Measurements from ENCODE around the gene TIAM1.
A peak's percentile ranks its signal among the peaks of the same experiment; 100 is the strongest.

TIAM1 gene

DNA sequence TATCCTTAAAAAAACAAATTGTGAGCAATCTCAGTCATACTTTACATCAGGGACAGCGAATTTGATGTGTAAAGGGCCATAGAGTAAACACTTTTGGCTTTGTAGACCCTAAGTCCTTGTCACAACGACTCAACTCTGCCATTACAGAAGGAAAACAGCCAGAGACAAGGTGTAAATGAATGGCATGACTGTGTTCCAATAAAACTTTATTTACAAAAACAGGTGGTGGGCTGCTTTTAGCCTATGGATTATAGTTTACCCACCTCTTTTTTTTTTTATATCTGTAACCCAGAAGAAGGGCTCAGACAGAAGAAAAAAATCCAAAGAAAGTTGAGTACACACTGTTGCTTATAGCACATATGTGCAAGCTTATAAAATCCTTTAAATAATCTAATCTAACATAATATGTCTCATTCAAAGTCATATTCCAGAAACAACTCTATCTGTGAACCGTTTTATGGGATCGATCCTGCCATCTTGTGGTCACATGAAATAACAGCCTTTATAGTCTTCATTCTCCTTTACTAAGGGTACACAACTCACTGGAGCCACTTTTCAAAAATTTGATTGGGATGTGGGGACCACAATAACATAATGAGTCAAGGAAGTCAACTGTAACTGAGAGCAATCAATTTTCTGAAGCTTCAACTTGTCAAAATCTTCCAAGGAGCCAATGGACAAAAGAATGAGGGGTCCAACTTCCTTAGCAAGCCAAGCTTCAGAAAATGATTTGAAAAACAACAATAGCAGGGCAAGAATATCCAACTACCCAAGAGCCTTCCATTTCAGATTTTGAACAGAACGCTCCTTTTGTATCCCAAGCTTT, 163.6 kb downstream of the TIAM1 start:
- TF ChIP-seq, protein P1, sequence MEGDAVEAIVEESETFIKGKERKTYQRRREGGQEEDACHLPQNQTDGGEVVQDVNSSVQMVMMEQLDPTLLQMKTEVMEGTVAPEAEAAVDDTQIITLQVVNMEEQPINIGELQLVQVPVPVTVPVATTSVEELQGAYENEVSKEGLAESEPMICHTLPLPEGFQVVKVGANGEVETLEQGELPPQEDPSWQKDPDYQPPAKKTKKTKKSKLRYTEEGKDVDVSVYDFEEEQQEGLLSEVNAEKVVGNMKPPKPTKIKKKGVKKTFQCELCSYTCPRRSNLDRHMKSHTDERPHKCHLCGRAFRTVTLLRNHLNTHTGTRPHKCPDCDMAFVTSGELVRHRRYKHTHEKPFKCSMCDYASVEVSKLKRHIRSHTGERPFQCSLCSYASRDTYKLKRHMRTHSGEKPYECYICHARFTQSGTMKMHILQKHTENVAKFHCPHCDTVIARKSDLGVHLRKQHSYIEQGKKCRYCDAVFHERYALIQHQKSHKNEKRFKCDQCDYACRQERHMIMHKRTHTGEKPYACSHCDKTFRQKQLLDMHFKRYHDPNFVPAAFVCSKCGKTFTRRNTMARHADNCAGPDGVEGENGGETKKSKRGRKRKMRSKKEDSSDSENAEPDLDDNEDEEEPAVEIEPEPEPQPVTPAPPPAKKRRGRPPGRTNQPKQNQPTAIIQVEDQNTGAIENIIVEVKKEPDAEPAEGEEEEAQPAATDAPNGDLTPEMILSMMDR (IDR thresholded peaks at IDR 0.05): peak; percentile 17
- no peak overlapping the region for H3K4me3 ChIP-seq
- DNase-seq (ENCODE audit: low spot score): no peak
- H3K27ac ChIP-seq: no peak overlapping the region

DNA sequence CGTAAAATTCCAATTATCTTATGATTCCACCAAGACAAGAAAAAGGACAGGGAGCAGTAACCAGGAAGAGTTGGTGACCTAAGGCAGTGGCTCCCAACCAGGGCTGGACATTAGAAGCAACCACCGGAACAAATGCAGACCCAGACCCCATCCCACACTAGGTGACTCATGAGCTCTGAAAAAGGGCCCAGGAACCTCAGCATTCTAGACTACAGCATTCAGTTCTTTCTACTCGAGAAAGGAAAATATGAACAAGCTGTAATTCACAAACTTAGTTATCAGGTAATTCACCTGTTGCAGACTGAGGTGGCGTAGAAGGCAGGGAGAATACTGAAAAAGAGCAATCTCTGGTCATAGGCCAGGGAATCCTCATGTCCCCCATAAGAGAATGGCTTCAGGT, 167.3 kb downstream of the TIAM1 start:
- TF ChIP-seq, protein P1 (IDR thresholded peaks at IDR 0.05): no peak
- DNase-seq (ENCODE audit: low spot score): no peak
- Histone ChIP-seq H3K4me3 (no peak overlapping the region), H3K27ac (peak overlapping the region in 1 of 2 donors; percentile 28)

DNA sequence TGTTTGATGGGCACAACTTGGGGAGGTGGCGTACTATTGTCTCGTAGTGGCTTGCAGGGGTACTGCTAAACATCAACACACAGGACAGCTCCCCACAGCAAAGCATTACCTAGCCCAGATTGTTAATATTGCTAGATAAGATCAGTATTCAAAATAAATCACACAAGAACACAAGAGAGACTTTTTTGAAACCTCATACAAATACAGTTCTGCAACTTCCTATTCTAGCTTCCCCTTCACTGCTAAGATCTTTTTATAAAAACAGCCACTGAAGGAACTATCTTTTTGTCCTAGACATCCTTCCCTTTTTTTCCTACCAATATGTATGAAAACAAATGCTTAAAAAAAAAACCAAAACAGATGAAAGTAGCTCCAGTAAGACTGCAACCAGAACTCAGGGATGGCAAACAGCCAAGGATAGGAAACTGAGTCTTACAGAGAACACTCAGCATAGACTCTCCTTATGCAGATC, 167.9 kb downstream of the TIAM1 start:
- TF ChIP-seq, protein P1 (IDR thresholded peaks at IDR 0.05): no peak
- DNase-seq (ENCODE audit: low spot score): no peak
- peak overlapping the region in 1 of 2 donors; percentile 35 for H3K27ac ChIP-seq

DNA sequence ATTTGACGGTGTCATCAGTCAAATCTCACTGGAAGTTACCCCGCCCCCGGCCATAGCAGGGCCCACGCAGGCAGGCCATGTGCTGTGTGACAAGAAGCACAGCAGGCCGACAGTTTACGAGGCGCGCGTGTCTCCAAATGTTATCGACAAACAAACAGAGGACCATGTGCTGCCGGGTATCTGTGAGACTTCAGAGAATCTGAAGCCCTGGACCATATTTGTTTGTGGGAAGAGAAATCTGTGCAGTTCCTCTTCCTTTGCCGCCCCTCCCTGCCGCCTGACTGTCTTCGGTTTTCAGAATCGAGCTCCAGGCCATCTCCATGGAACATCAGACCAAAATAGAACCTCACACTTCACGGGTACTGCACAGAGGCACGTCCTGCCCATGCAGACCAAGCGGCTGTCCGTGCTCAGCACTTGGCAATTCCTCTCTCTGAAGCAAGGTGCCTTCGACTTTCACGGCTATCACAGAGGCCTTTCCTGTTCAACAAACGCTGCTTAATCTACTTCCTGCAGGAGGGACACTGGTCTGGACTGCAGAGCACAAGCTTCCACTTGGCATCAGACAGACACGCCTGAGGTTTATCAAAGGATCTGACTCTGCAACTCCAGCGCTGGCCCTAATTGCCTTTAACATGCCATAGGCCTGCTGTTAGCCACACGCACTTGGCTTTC, 170.0 kb downstream of the TIAM1 start:
- H3K4me3 ChIP-seq: peak overlapping the region; percentile 38
- TF ChIP-seq, protein P1 (IDR thresholded peaks at IDR 0.05): no peak
- H3K27ac ChIP-seq: peak overlapping the region in 1 of 2 donors; percentile 66
- no peak for DNase-seq (ENCODE audit: low spot score)

More for the DNA sequence above, 167.9 kb downstream of the TIAM1 start:
- H3K4me3 ChIP-seq: no peak overlapping the region

DNA sequence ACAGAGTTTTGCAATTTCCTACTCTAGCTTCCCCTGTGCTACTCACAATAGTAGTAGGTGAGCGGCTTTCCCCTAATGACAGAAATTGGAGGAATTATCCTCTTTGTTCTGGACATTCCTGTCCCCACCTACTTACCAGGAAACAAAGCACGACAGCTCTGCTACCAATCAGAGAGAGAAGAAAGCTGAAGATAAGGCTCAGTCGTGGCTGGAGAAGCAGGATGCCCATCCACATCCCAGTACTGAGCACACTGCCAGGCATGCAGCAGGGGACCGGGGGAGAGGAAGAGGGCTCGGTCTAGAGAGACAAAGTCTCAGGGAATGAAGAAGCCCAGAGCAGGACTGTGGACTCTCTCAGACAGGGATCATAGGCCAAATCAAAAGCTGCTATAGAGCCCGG, 171.7 kb downstream of the TIAM1 start:
- DNase-seq (ENCODE audit: low spot score): no peak
- Histone ChIP-seq H3K27ac (no peak overlapping the region), H3K4me3 (no peak overlapping the region)
- TF ChIP-seq, protein P1 (IDR thresholded peaks at IDR 0.05): no peak

DNA sequence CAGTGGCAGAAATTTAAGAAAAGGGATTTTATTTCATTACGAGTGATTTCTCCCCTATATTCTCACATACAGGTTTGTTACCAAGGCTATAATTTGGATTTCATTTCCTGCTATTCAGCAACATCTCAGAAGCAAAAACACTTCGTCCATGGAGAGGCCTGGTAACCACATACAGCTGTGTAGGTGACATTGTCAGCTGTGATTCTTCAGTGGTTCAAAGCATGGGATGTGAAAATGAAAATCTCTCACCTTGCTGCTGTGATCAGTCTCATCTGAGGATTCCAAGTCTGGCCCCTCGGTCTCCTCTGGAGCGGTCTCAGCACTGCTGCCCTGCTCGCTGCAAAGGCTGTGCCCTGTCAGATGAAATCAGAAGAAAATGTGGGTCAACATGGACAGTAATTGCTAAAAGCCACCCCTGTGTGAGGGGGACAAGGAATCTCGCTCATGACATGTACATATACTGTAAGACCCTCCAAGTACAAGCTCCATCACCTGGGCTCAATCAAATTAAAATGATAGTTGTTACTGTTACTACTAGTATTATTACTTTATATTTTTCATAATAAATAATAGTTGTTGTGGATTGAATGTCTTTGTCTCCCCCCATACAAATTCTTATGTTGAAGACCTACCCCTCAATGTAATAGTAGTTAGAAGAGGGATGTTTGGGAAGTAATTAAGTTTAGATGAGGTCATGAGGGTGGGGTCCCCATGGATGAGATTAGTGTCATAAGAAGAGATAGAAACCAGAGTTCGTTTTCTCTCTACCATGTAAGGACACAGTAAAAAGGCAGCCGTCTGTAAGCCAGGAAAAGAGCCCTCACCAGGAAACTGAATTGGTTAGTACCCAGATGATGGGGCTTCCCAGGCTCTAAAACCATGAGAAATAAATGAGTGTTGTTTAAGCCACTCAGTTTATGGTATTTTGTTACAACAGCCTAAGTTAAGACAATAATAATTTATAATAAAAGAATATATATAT, 179.1 kb downstream of the TIAM1 start:
- DNase-seq (ENCODE audit: low spot score): no peak
- H3K27ac ChIP-seq: no peak overlapping the region
- no peak overlapping the region for H3K4me3 ChIP-seq
- TF ChIP-seq, protein P1 (IDR thresholded peaks at IDR 0.05): no peak
